Neural progenitor cell (in vitro differentiated cells): ENCODE measurements around the gene FBN2. TPM values are rescaled to one million over a fixed set of nuclear protein-coding genes. Genes with fewer than 3 reads are reported as not detected.

ENCODE experiments used
- DNase-seq: peaks from one replicate; pipeline ENCODE4 v3.0.0-alpha.2; 2016; ENCODE audit warnings: low spot score
- H2AFZ ChIP-seq: fragments of 200-600 bp; sonication (generic); replicated peaks from 2 replicates; pipeline ENCODE4 v1.6.1; 2016; ENCODE audit warnings: antibody characterized with exemption
- H3F3A ChIP-seq: fragments of 200-600 bp; sonication (generic); 2 replicates; pipeline ENCODE4 v1.6.1; 2016; ENCODE audit warnings: antibody characterized with exemption, low read depth
- H3K27ac ChIP-seq: fragments of 200-600 bp; sonication (generic); 2 replicates; pipeline ENCODE4 v1.5.1; 2016; ENCODE audit warnings: mild to moderate bottlenecking
- H3K27me3 ChIP-seq: fragments of 200-600 bp; sonication (generic); 2 replicates; pipeline ENCODE4 v1.6.1; 2016; ENCODE audit warnings: mild to moderate bottlenecking, moderate library complexity
- H3K36me3 ChIP-seq: fragments of 200-600 bp; sonication (generic); 2 replicates; pipeline ENCODE4 v1.5.1; 2016
- H3K4me1 ChIP-seq: fragments of 200-600 bp; sonication (generic); 2 replicates; pipeline ENCODE4 v1.6.1; 2016; ENCODE audit warnings: mixed run types
- H3K4me2 ChIP-seq: fragments of 200-600 bp; sonication (generic); 2 replicates; pipeline ENCODE4 v1.6.1; 2016
- H3K4me3 ChIP-seq: fragments of 200-600 bp; sonication (generic); 2 replicates; pipeline ENCODE4 v1.5.1; 2016
- H3K79me2 ChIP-seq: fragments of 200-600 bp; sonication (generic); 2 replicates; pipeline ENCODE4 v1.6.1; 2016; ENCODE audit warnings: low read depth
- H3K9ac ChIP-seq: fragments of 200-600 bp; sonication (generic); 2 replicates; pipeline ENCODE4 v1.6.1; 2016
- H3K9me3 ChIP-seq: fragments of 200-600 bp; sonication (generic); 2 replicates; pipeline ENCODE4 v1.5.1; 2016; ENCODE audit warnings: low read depth
- H4K20me1 ChIP-seq: fragments of 200-600 bp; sonication (generic); 2 replicates; pipeline ENCODE4 v1.6.1; 2016; ENCODE audit warnings: low read depth
- H3K27ac Mint-ChIP-seq: 3 replicates; pipeline ENCODE4 v1.8.0; 2021; ENCODE audit warnings: mixed read lengths
- H3K27me3 Mint-ChIP-seq: 2 replicates; pipeline ENCODE4 v1.8.0; 2022; ENCODE audit warnings: low read depth, mild to moderate bottlenecking, inconsistent platforms, moderate library complexity, mixed read lengths; ENCODE audit not compliant: insufficient read depth
- H3K36me3 Mint-ChIP-seq: 3 replicates; pipeline ENCODE4 v1.8.0; 2021; ENCODE audit warnings: mixed read lengths
- H3K4me1 Mint-ChIP-seq: 3 replicates; pipeline ENCODE4 v1.8.0; 2021; ENCODE audit warnings: mixed read lengths
- H3K4me3 Mint-ChIP-seq: 3 replicates; pipeline ENCODE4 v1.8.0; 2021; ENCODE audit warnings: mild to moderate bottlenecking, moderate library complexity, mixed read lengths
- H3K9me3 Mint-ChIP-seq: 3 replicates; pipeline ENCODE4 v1.8.0; 2020; ENCODE audit warnings: mixed read lengths
- EZH2 ChIP-seq: fragments of 200-600 bp; sonication (generic); IDR thresholded peaks from 2 replicates; pipeline ENCODE4 v1.6.1; 2017; ENCODE audit warnings: antibody characterized with exemption, mild to moderate bottlenecking, moderate library complexity
- EZH2phosphoT487 ChIP-seq: fragments of 200-600 bp; sonication (generic); IDR thresholded peaks from 2 replicates; pipeline ENCODE4 v1.6.1; 2017; ENCODE audit warnings: antibody characterized with exemption
- total RNA-seq: library from RNA; depleted of rRNA; stranded (reverse); fragments of >200 nt; gene quantifications from 2 replicates; pipeline ENCODE4 v1.2.3, GENCODE V29; 2015; ENCODE audit warnings: low replicate concordance
- TF ChIP-seq, protein P1 (sequence below): fragments of 200-600 bp; sonication (generic); IDR thresholded peaks from 2 replicates; pipeline ENCODE4 v1.5.1; 2017; ENCODE audit warnings: antibody characterized with exemption, mild to moderate bottlenecking

Gene FBN2
- total RNA-seq, 1 donor from 2014 or later, result 88.1 TPM

DNA sequence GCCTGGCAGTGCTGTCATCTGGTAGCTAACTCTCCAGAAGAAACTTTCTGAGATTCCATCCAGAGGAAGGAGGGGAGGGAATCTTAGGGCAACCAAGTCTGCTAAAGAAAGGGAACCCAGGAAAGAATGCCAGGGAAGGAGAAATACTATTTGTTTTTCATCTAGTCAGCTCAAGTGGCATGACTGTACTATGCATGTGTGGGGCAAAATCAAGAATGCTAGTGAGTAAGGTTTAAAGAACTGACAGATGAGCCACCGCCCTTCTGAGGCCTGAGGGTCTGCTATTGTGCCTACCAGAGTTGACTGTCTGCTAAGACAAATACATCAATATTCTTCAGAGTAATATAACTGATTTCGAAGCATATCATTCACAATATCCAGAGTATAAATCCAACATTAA lies 250.3 kb downstream of the FBN2 start:
- no peak overlapping the region for H2AFZ ChIP-seq
- no peaks in the 10 kb centered on the region for H3K36me3 ChIP-seq
- H3K27ac ChIP-seq, result no peak overlapping the region
- Mint-ChIP-seq H3K27ac (no peak overlapping the region), H3K27me3 (no peaks in the 10 kb centered on the region), H3K9me3 (no peaks in the 10 kb centered on the region), H3K4me1 (no peaks in the 10 kb centered on the region), H3K36me3 (peaks cover 33% of the 10 kb centered on the region), H3K4me3 (no peak overlapping the region)
- H4K20me1 ChIP-seq, result no peaks in the 10 kb centered on the region
- no peak overlapping the region for H3K4me2 ChIP-seq
- no peaks in the 10 kb centered on the region for H3K4me1 ChIP-seq
- H3K79me2 ChIP-seq, result no peaks in the 10 kb centered on the region
- no peaks in the 10 kb centered on the region for H3K9me3 ChIP-seq
- H3F3A ChIP-seq, result no peaks in the 10 kb centered on the region
- H3K4me3 ChIP-seq, result no peak overlapping the region
- no peaks in the 10 kb centered on the region for H3K27me3 ChIP-seq
- H3K9ac ChIP-seq, result no peak overlapping the region
- no peak for DNase-seq
- TF ChIP-seq EZH2phosphoT487, result no peak
- TF ChIP-seq, protein P1, sequence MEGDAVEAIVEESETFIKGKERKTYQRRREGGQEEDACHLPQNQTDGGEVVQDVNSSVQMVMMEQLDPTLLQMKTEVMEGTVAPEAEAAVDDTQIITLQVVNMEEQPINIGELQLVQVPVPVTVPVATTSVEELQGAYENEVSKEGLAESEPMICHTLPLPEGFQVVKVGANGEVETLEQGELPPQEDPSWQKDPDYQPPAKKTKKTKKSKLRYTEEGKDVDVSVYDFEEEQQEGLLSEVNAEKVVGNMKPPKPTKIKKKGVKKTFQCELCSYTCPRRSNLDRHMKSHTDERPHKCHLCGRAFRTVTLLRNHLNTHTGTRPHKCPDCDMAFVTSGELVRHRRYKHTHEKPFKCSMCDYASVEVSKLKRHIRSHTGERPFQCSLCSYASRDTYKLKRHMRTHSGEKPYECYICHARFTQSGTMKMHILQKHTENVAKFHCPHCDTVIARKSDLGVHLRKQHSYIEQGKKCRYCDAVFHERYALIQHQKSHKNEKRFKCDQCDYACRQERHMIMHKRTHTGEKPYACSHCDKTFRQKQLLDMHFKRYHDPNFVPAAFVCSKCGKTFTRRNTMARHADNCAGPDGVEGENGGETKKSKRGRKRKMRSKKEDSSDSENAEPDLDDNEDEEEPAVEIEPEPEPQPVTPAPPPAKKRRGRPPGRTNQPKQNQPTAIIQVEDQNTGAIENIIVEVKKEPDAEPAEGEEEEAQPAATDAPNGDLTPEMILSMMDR, result no peak
- no peak for TF ChIP-seq EZH2

- Histone ChIP-seq H3K4me3 (no peak overlapping the region), H3K4me2 (no peak overlapping the region), H3K36me3 (peaks cover 4% of the 10 kb centered on the region), H3K27ac (no peak overlapping the region), H2AFZ (no peak overlapping the region), H3K9ac (no peak overlapping the region), H4K20me1 (no peaks in the 10 kb centered on the region), H3K27me3 (no peaks in the 10 kb centered on the region), H3F3A (no peaks in the 10 kb centered on the region), H3K9me3 (no peaks in the 10 kb centered on the region), H3K4me1 (no peaks in the 10 kb centered on the region), H3K79me2 (no peaks in the 10 kb centered on the region)
- Mint-ChIP-seq H3K4me3 (no peak overlapping the region), H3K4me1 (no peaks in the 10 kb centered on the region), H3K27ac (no peak overlapping the region), H3K9me3 (no peaks in the 10 kb centered on the region), H3K36me3 (peaks cover 19% of the 10 kb centered on the region), H3K27me3 (no peaks in the 10 kb centered on the region)
- no peak for TF ChIP-seq EZH2phosphoT487
- TF ChIP-seq EZH2, result no peak
- TF ChIP-seq, protein P1, result no peak
- no peak for DNase-seq
These were observed 253.8 kb downstream of the FBN2 start for GRCh38 chr5:128284236-128284635.

DNA sequence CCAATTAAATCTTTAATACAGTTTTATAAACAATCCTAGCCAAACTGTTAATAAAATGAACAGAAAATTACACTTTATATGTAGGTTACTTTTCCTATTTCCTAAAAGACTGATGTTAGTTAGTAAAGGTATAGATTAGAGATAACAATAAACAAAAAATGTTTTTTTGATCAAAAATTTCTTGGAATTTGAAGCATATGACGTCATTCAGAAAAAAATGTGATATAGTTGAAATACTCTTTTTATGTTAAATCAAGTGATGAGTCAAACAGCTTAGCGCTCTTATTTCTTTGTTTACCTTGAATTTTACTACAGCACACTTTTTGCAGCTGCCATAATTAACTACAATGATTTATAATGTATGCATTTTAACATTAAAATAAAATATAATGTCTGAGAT lies 258.7 kb downstream of the FBN2 start:
- Histone ChIP-seq H2AFZ (no peak overlapping the region), H3K4me1 (no peaks in the 10 kb centered on the region), H3K9ac (no peak overlapping the region), H3K36me3 (peaks cover 11% of the 10 kb centered on the region), H3K27ac (no peak overlapping the region), H3K27me3 (no peaks in the 10 kb centered on the region), H3K4me2 (no peak overlapping the region), H3K4me3 (no peak overlapping the region), H3F3A (no peaks in the 10 kb centered on the region), H3K79me2 (no peaks in the 10 kb centered on the region), H4K20me1 (no peaks in the 10 kb centered on the region), H3K9me3 (no peaks in the 10 kb centered on the region)
- Mint-ChIP-seq H3K36me3 (peaks cover 8% of the 10 kb centered on the region), H3K4me1 (no peaks in the 10 kb centered on the region), H3K27ac (no peak overlapping the region), H3K27me3 (no peaks in the 10 kb centered on the region), H3K9me3 (no peaks in the 10 kb centered on the region), H3K4me3 (no peak overlapping the region)
- DNase-seq, result no peak
- TF ChIP-seq EZH2phosphoT487 (no peak), EZH2 (no peak)
- TF ChIP-seq, protein P1, result no peak
